B cell (primary cell): ENCODE data around the gene ANO2. TPM values are rescaled to one million over a fixed set of nuclear protein-coding genes. Genes with fewer than 3 reads are reported as not detected.

Experiments
- ATAC-seq: fragments of 200-7000 bp; cut with Tn5 transposase; one replicate; pipeline ENCODE4 v1.10.0; 2021; ENCODE audit warnings: low read depth, mild to moderate bottlenecking, moderate number of reproducible peaks, moderate library complexity
- CTCF ChIA-PET: fragments of 350-600 bp; sonication (Branson Sonifier 250); formaldehyde crosslinking; loops from one replicate; lab custom pipeline; 2021; ENCODE audit warnings: antibody characterized with exemption, inconsistent platforms; lab: Charles Lee
- POLR2A ChIA-PET: fragments of 350-600 bp; sonication (Branson Sonifier 250); formaldehyde crosslinking; loops from one replicate; lab custom pipeline; 2021; ENCODE audit warnings: antibody characterized with exemption; lab: Charles Lee
- DNase-seq: peaks from one replicate; pipeline ENCODE4 v3.0.0; 2013
- H2AFZ ChIP-seq: 2 replicates; pipeline ENCODE4 v1.6.1; 2012; ENCODE audit warnings: mild to moderate bottlenecking, low read depth, low read length; ENCODE audit not compliant: insufficient read depth, poor library complexity, severe bottlenecking
- H3K27ac ChIP-seq, 2 donors: 1 replicate in 1 of 2; 2 replicates in 1 of 2; pipeline ENCODE4 v1.5.1; 2012 to 2013; ENCODE audit warnings: low read length in 2 of 2, mild to moderate bottlenecking in 2 of 2, moderate library complexity in 1 of 2
- H3K27me3 ChIP-seq, 4 experiments: fragments of 200-600 bp in 1 of 4; sonication (generic) in 1 of 4; replicated peaks in 1 of 4; 1 replicate in 2 of 4; 2 replicates in 2 of 4; pipeline versions ENCODE4 v1.6.1 to v1.7.0; 2013 to 2016; ENCODE audit warnings: low read length in 3 of 4, mild to moderate bottlenecking in 2 of 4, mixed read lengths in 1 of 4, moderate library complexity in 1 of 4; ENCODE audit not compliant: insufficient read depth in 4 of 4, control insufficient read depth in 3 of 4; ENCODE audit errors: control extremely low read depth in 1 of 4
- H3K36me3 ChIP-seq, 2 experiments: replicated peaks in 1 of 2; 1 replicate in 1 of 2; 2 replicates in 1 of 2; pipeline versions ENCODE4 v1.6.1 to v1.7.1; 2013; ENCODE audit warnings: low read length in 1 of 2; ENCODE audit not compliant: insufficient read depth in 2 of 2, control insufficient read depth in 1 of 2; ENCODE audit errors: control extremely low read depth in 1 of 2, extremely low read depth in 1 of 2
- H3K4me1 ChIP-seq, 2 donors: fragments of 200-600 bp in 1 of 2; sonication (generic) in 1 of 2; 1 replicate in 1 of 2; 2 replicates in 1 of 2; pipeline versions ENCODE4 v1.5.1 to v1.6.1; 2013 to 2017; ENCODE audit warnings: low read length in 2 of 2; ENCODE audit not compliant: control insufficient read depth in 2 of 2, insufficient read depth in 2 of 2
- H3K4me2 ChIP-seq: replicated peaks from 2 replicates; pipeline ENCODE3; 2012; ENCODE audit warnings: mild to moderate bottlenecking, low read depth, low read length; ENCODE audit not compliant: poor library complexity, severe bottlenecking
- H3K4me3 ChIP-seq, 5 experiments: fragments of 200-600 bp in 1 of 5; sonication (generic) in 1 of 5; 1 replicate in 3 of 5; 2 replicates in 2 of 5; pipeline versions ENCODE4 v1.5.1 to v1.7.0; 2011 to 2016; ENCODE audit warnings: low read length in 4 of 5, mild to moderate bottlenecking in 4 of 5, low read depth in 2 of 5, control low read depth in 1 of 5, moderate library complexity in 1 of 5; ENCODE audit not compliant: insufficient read depth in 1 of 5; ENCODE audit errors: control extremely low read depth in 1 of 5, extremely low read depth in 1 of 5
- H3K79me2 ChIP-seq: fragments of 200-600 bp; sonication (generic); one replicate; pipeline ENCODE4 v1.6.0; 2016; ENCODE audit warnings: low read length; ENCODE audit not compliant: control insufficient read depth, insufficient read depth
- H3K9ac ChIP-seq: fragments of 200-600 bp; sonication (generic); 2 replicates; pipeline ENCODE4 v1.6.1; 2017; ENCODE audit warnings: mild to moderate bottlenecking, low read length, moderate library complexity
- H3K9me3 ChIP-seq, 3 donors: one replicate each; pipeline versions ENCODE4 v1.6.1 to v1.7.1; 2013; ENCODE audit warnings: low read length in 2 of 3; ENCODE audit not compliant: control insufficient read depth in 2 of 3, insufficient read depth in 1 of 3; ENCODE audit errors: control extremely low read depth in 1 of 3
- H4K20me1 ChIP-seq: 2 replicates; pipeline ENCODE4 v1.6.0; 2012; ENCODE audit warnings: mild to moderate bottlenecking, low read length; ENCODE audit not compliant: insufficient read depth, control insufficient read depth, poor library complexity, severe bottlenecking
- H3K27ac Mint-ChIP-seq: one replicate; pipeline ENCODE4 v1.8.0; 2021; ENCODE audit warnings: mixed read lengths
- H3K27me3 Mint-ChIP-seq: one replicate; pipeline ENCODE4 v1.8.0; 2021; ENCODE audit warnings: mixed read lengths
- H3K4me1 Mint-ChIP-seq: one replicate; pipeline ENCODE4 v1.8.0; 2021; ENCODE audit warnings: mixed read lengths
- H3K4me3 Mint-ChIP-seq: one replicate; pipeline ENCODE4 v1.8.0; 2021; ENCODE audit warnings: mixed read lengths
- H3K9me3 Mint-ChIP-seq: one replicate; pipeline ENCODE4 v1.8.0; 2022; ENCODE audit warnings: mixed read lengths; ENCODE audit not compliant: insufficient read depth
- CTCF ChIP-seq: fragments of 200-600 bp; IDR thresholded peaks from one replicate; pipeline ENCODE4 v1.8.0; 2022; ENCODE audit warnings: antibody characterized with exemption, mild to moderate bottlenecking
- EZH2 ChIP-seq: IDR thresholded peaks from 2 replicates; pipeline ENCODE4 v1.6.1; 2012; ENCODE audit warnings: borderline replicate concordance, low read depth, mild to moderate bottlenecking, moderate library complexity, low read length; ENCODE audit not compliant: insufficient read depth, poor library complexity, severe bottlenecking
- WGBS: methylation state at CpG from one replicate; pipeline ENCODE4 v1.1.5; 2013; ENCODE audit warnings: missing lambda C conversion rate; ENCODE audit not compliant: insufficient coverage; 5-methylcytosine and 5-hydroxymethylcytosine counted together
- intact Hi-C: fragments of 100-400 bp; cut with micrococcal nuclease; formaldehyde crosslinking; loops from one replicate; pipeline ENCODE4 v1.10.0; 2022
- polyA plus RNA-seq: library from polyadenylated mRNA; depleted of rRNA; stranded (reverse); fragments of >200 nt; gene quantifications from 2 replicates; pipeline ENCODE4 v1.2.3, GENCODE V29; 2012
- total RNA-seq, 2 donors: library from RNA; stranded (reverse); fragments of 120-200 nt in 1 of 2; gene quantifications; 1 replicate in 1 of 2; 2 replicates in 1 of 2; pipeline versions ENCODE4 v1.2.3 to v1.2.4, GENCODE V29; 2013 to 2022

Gene ANO2
- total and polyA plus RNA-seq, 2 donors (not counting 1 experiment from before 2014, with no cell fraction given) = not detected

- H3K9ac ChIP-seq = no peak overlapping the region
- H3K79me2 ChIP-seq = no peaks in the 10 kb centered on the region
- H3K27me3 ChIP-seq = peaks cover 0 to 4% (median 1%) of the 10 kb centered on the region in 4 experiments
- ATAC-seq = no peak
- no peak for TF ChIP-seq EZH2
- TF ChIP-seq CTCF = no peak
- DNase-seq = no peak
- H4K20me1 ChIP-seq = no peaks in the 10 kb centered on the region
- H3K4me3 ChIP-seq = no peak overlapping the region
- WGBS = 40% methylated on average over 10 of the region's 10 CpGs
- peaks cover 21% of the 10 kb centered on the region for H3K27me3 Mint-ChIP-seq
- intact Hi-C loops = no loop called here
- POLR2A ChIA-PET = no interaction called here
- no peaks in the 10 kb centered on the region for H3K36me3 ChIP-seq
- H3K4me2 ChIP-seq = no peak overlapping the region
- no peaks in the 10 kb centered on the region for H3K4me1 Mint-ChIP-seq
- H3K9me3 ChIP-seq = peaks cover 0 to 2% (median 0%) of the 10 kb centered on the region in 3 donors
- no peaks in the 10 kb centered on the region for H3K9me3 Mint-ChIP-seq
- no peak overlapping the region for H3K27ac Mint-ChIP-seq
- CTCF ChIA-PET = no interaction called here
- no peaks in the 10 kb centered on the region for H3K4me1 ChIP-seq
- no peak overlapping the region for H3K27ac ChIP-seq
- no peak overlapping the region for H3K4me3 Mint-ChIP-seq
- H2AFZ ChIP-seq = no peak overlapping the region
Measured at GRCh38 chr12:5907807-5908206, 37.3 kb downstream of the ANO2 start.

GRCh38 chr12:5905757-5906156, 39.3 kb downstream of the ANO2 start:
- ATAC-seq = no peak
- 100% methylated on average over 1 of the region's 4 CpGs for WGBS
- Mint-ChIP-seq H3K4me1 (no peaks in the 10 kb centered on the region), H3K9me3 (no peaks in the 10 kb centered on the region), H3K27ac (no peak overlapping the region), H3K4me3 (no peak overlapping the region), H3K27me3 (peaks cover 16% of the 10 kb centered on the region)
- CTCF ChIA-PET = no interaction called here
- Histone ChIP-seq H3K9me3 (peaks cover 0 to 2% (median 0%) of the 10 kb centered on the region in 3 donors), H3K27ac (no peak overlapping the region), H3K4me3 (no peak overlapping the region), H3K9ac (no peak overlapping the region), H3K27me3 (peaks cover 0 to 4% (median under 1%) of the 10 kb centered on the region in 4 experiments), H3K4me1 (no peaks in the 10 kb centered on the region), H4K20me1 (no peaks in the 10 kb centered on the region), H3K4me2 (no peak overlapping the region), H2AFZ (no peak overlapping the region), H3K79me2 (no peaks in the 10 kb centered on the region), H3K36me3 (no peaks in the 10 kb centered on the region)
- TF ChIP-seq CTCF = no peak
- TF ChIP-seq EZH2 = no peak
- POLR2A ChIA-PET = interaction anchor here (0.7 kb wide), 1 partner anchor 30 kb away, joined by 4 read pairs; no protein-coding TSS in a partner anchor
- DNase-seq = no peak
- intact Hi-C loops = no loop called here
